ENCODE measurements around the gene PRSS21.

PRSS21 gene

DNA sequence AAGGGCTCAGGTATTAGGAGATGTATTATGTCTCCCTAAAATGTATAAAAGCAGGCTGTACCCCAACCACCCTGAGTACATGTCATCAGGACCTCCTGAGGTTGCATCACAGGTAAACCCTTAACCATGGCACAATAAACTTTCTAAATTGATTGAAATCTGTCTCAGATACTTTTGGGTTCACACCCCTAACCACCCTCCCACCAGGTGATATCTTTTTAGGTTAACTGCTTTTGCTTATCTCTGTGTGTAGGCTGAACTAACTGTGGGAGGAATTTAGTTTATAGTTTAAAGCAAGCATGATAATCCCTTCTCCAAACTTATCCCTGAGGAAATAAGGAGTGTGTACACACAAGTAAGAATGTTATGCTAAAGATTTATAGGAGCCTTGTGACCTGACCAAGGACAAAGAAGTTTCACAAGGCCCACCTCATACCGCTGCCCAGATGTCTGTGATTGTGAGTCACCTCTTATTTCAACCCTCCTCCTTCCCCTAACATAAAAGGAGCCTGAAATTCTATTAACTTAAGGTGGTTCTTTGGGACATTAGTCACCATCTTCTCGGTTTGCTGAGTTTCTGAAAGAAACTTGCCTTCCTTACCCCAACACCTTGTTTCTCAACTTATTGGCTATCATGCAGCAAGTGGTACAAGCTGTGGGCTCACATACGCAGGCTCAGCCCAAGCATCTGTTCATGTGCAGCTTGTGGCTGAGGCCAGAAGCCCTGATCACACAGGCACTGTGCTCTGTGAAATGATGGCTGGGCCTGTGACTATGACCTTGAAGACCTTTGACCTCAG is 29.7 kb downstream of the PRSS21 start:
- peak; percentile 45 to 75 for DNase-seq

GRCh38 chr16:2848933-2849725 is 32.1 kb downstream of the PRSS21 start:
- peak; percentile 58 to 86 for DNase-seq

- no peak for DNase-seq
Measured at GRCh38 chr16:2852003-2852730, 35.1 kb downstream of the PRSS21 start.

DNA sequence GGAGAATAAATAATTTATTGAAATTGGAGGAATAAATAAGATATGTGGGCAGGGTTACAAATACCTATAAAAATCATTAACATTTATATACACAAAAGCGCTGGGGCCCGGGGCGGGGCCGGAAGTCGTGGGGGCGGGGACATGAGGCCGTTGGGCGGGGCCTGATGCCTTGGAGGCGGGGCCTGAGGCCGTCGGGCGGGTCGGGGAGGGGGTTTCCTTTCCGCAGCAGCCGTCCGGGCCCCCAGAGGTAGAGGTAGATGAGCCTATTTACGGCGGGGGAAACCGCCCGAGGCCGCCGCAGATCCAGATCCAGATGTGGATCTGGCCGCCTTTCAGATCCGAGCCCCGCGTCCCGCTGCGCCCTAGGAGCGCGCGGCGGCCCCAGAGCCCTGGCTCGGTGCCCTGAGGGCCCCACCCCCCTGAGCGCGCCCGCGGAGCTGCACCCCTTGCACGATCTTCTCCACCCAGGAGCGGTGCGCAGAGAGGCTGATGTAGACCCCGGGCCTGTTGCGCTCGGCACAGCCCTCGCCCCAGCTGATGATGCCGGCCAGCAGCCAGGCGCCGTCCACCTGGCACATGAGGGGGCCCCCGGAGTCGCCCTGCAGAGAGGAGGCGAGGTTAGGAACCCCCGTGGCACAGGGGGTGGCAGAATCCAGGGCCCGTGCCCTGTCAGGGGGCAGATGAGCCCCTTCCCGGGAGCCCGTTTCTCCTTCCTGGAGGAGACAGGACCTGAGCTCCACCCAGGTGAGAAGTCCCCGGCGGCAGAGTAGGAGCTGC is 35.9 kb downstream of the PRSS21 start:
- no peak for DNase-seq

DNA sequence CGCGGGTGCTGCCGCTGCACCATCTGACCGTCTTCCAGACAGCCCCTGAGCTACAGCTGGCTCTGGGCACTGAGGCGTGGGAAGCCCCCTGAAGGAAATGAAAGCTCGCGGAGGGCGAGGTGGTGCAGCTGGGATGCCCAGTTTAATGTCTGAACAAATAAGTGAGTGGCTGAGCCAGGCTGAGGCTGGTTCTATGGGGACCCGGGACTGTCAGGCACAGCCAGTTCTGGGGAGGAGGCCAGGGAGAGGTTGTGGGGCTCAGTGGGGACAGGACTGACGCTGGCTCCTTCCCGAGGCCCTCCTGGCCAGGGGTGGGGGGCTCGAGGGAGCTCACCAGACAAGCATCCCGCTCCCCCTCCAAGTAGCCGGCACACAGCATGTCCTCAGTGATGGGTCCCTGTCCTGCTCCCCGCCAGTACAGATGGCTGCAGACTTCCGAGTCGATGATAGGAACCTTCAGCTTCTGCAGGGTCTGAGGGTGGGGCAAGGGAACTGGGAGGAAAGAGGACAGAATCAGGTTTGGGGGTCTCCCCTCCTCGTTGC is 36.6 kb downstream of the PRSS21 start:
- no peak for DNase-seq

DNA sequence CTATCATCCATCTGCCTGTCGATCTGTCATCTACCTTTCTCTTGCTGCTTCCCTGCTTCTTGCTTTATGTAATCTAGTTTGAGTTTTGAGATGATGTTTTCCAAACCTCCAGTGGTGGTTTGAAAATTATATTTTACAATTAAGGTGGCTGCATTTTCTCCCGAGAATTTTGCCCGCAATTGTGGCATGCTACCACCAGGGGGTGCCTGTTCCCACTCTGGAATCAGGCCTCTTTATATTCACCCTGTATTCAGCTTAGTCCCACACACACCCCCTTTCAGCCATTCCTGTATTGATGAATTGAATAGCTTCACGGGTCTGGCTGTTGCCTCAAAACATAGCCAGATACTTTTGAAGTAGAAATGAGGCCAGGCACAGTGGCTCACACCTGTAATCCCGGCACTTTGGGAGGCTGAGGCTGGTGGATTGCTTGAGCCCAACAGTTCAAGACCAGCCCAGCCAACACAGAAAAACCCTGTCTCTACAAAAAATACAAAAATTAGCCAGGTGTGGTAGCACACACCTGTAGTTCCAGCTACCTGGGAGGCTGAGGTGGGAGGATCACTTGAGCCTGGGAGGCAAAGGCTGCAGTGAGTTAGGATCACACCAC is 37.8 kb downstream of the PRSS21 start:
- DNase-seq: peak; percentile 36 to 49

GRCh38 chr16:2855536-2855935 is 38.5 kb downstream of the PRSS21 start:
- DNase-seq: no peak

DNA sequence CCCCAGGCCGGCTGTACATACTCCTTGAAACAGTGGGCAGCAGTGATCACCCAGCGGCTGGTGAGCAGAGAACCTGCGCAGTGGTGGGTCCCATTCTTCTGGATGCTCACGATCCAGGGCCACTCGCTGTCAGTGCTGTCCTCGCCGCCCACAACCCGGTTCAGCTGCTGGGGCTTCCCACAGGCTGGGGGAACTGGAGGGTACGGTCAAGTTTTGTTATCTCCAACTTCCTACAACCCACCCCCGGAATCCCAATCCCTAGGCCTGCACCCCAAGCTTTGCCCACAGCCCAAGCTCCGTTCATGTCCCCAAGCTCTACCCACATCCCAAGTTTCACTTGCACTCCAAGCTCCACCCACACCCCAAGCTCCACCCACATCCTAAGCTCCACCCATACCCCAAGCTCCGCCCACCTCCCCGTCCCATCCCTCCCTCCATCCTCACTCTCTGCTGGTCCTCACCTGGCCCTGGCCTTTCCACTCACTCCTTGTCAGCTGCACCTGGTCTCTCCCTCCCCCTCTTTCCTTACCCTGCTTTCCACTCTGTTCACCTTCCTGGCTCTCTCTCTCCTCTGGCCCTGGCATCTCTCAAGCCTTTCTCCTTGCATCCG is 39.1 kb downstream of the PRSS21 start:
- peak; percentile 34 to 65 for DNase-seq

- no peak for DNase-seq
Measured at GRCh38 chr16:2856686-2857450, 39.8 kb downstream of the PRSS21 start.

DNA sequence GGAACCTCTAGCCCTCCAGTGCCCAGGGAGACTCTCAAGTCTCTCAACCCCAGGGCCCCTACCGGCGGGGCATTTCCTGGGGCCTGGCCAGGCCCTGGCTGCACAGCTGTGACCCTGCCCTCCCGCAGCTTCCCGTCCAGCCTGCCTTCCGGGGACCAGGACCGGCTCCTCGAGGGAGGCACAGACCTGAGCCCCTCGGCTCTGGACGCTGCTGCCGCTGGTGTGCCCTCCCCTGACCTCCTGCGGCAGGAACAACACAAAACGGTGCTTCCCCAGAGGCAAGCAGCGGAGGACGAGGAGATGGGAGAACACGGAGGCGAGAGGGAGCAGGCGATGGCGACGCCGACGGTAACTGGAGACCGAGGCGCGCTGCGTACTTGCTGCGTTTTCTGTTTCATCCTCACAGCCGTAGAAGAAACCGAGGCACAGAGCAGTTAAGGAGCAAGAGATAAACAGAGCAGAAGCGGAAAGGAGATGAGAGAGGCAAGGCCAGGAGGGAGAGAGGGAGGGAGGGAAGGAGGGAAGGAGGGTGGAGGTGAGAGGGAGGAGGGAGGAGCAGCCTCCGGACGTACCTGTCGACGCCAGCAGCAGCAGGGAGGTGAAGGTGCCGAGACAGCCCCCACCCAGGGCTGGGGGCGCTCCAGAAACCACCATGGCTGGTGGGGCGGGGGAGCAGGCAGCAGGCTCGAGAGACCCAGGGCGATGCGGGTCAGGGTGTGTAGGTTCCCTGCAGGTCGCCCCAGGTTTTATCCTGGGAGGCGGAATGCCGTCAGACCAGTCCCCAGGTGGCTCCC is 40.6 kb downstream of the PRSS21 start, which contains the start of gene PRSS22:
Gene PRSS22, minus strand, starts transcription at position 720 of the 794 bp plus-strand sequence. Its CDS starts 66 bp downstream, at position 654.
- no peak for DNase-seq

GRCh38 chr16:2858245-2859025 is 41.4 kb downstream of the PRSS21 start:
- DNase-seq: no peak

- DNase-seq: no peak
Measured at GRCh38 chr16:2859686-2860265, 42.7 kb downstream of the PRSS21 start.

DNA sequence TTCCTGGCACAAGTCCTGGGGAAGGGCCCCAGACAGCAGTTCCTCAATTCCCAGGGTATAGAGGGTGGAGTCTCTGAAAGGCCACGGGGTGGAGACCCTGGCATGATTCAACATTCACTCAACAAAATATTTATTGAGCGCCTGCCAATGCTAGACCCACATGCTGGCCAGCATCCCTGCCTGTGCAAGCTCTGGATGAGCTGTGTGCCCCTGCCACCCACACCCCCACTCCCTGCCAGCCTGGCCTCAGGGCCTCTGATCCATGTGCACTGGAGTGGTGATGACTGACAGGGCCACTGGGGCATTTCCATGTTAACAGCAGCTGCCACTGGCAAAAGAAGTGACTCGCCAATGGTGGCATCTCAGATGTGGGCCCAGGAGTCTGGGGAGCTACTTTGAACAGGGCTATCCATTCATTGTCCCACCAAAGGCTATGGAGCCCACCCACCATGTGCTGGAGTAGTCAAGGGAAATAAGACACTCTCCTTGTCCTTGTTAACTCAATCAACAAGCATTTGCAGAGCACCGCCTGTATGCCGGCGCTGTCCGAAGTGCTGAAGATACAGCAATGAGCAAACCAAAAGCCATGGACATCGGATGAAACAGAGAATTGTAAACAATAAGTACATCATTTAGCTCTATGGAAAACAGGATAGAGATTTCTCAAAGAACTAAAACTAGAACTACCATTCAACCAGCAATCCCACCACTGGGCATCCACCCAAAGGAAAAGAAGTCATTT is 44.0 kb downstream of the PRSS21 start:
- DNase-seq: peak; percentile 7 to 63

- peak; percentile 23 to 65 for DNase-seq
Measured at GRCh38 chr16:2865651-2866050, 48.6 kb downstream of the PRSS21 start.

- DNase-seq: no peak
Measured at GRCh38 chr16:2866431-2866830, 49.4 kb downstream of the PRSS21 start.

DNA sequence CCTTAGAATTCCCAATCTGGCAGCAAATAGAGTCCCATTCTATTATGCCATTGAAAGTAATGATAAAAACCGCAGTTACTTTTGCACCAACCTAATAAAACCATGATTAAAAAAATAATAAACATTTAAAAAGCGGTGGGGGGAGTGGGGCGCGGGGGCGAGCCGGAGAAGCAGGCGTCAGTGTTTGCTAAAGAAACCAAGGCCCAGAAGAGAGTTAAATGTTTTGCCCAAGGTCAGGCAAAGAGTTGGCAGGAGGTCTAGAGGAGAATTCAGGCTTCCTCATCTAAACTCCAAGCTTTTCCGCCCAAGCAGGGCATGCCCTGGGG is 50.6 kb downstream of the PRSS21 start:
- no peak for DNase-seq

DNA sequence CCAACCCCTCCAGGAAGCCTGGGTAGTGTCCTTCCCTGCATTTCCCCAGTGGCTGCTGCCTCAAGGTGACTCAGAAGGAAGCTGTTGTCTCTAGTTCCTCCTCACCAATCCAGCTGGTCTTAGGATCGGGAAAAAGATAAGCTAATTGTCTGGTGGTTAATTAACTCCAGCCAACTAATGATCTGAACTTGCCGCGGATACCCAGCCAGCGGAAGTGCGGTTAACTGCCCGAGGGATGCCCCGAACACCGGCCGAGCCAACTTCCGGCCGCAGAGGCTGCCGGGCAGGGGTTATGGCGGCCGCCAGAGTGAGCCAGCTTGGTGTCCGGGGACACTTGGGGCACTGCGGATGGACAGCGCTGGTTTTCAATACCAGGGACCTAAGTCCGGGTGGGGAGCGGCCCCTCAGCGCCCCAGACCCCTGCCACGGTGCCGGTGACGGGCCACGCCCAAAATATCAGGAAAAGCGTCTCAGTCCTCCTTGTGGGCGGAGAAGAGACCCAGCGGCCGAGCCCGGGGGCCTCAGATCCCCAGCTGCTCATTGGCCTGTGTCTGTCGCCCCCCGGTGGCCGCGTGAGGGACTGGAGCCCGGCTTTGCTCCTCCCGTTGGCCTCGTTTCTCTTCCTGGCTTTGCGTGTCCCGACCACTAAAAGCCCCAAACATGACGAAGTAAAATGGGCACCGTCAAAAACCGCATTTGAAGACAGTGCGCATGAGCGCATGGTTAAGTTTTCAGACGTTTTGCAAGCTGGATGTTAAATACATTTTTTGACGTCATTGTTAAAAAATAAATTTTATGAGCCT is 51.2 kb downstream of the PRSS21 start:
- peak; percentile 94 to 95 for DNase-seq

All from inflammatory macrophage (primary cell).